OCI-LY3 (cell line): ENCODE measurements around the gene NINL.

Experiments used
- EZH2phosphoT487 ChIP-seq: fragments of 200-600 bp; shearing (Covaris generic); IDR thresholded peaks from 2 replicates; pipeline ENCODE4 v1.6.1; 2018; ENCODE audit warnings: antibody characterized with exemption, mixed run types, low read depth
- TF ChIP-seq, protein P1 (sequence below): fragments of 200-600, 300-600 bp; sonication (generic); IDR thresholded peaks from 2 replicates; pipeline ENCODE4 v1.5.1; 2014; ENCODE audit warnings: antibody characterized with exemption, low read length, low read depth

DNA sequence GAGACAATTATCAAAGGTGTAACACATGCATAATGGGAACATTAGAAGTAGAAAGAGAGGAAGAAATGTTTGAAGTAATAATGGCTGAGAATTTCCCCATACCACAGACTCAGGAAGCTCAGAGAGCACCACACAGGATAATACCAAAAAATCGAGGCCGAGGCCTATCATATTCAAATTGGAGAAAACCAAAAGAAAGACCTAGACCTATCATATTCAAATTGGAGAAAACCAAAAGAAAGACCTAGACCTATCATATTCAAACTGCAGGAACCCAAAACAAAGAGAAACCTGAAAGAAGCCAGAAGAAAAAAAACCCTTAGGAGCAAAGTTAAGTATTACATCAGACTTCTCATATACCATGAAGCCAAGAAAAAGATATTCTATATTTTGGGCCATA is 18.0 kb downstream of the NINL start:
- TF ChIP-seq, protein P1, sequence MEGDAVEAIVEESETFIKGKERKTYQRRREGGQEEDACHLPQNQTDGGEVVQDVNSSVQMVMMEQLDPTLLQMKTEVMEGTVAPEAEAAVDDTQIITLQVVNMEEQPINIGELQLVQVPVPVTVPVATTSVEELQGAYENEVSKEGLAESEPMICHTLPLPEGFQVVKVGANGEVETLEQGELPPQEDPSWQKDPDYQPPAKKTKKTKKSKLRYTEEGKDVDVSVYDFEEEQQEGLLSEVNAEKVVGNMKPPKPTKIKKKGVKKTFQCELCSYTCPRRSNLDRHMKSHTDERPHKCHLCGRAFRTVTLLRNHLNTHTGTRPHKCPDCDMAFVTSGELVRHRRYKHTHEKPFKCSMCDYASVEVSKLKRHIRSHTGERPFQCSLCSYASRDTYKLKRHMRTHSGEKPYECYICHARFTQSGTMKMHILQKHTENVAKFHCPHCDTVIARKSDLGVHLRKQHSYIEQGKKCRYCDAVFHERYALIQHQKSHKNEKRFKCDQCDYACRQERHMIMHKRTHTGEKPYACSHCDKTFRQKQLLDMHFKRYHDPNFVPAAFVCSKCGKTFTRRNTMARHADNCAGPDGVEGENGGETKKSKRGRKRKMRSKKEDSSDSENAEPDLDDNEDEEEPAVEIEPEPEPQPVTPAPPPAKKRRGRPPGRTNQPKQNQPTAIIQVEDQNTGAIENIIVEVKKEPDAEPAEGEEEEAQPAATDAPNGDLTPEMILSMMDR = no peak
- TF ChIP-seq EZH2phosphoT487 = no peak
